ENCODE results near the gene UHRF1. TPM values are rescaled to one million over a fixed set of nuclear protein-coding genes. Genes with fewer than 3 reads are reported as not detected.

The UHRF1 gene
- total RNA-seq: 29.1 TPM

GRCh38 chr19:4909156-4909896 lies at the start of gene UHRF1:
TSS of gene UHRF1 (plus strand) at chr19:4909501. CDS start at chr19:4910886, 1,385 bp downstream.

GRCh38 chr19:4867534-4868285 lies 41.6 kb upstream of the UHRF1 start, which contains the start of gene PLIN3:
TSS of gene PLIN3 (minus strand) at chr19:4867667. CDS start at chr19:4861394, 6,273 bp downstream.

GRCh38 chr19:4902796-4903195 lies 6.5 kb upstream of the UHRF1 start, which contains the start of gene ARRDC5:
TSS of gene ARRDC5 (minus strand) at chr19:4902896. CDS start at chr19:4902825, 71 bp downstream.

GRCh38 chr19:4968462-4969291 lies 59.4 kb downstream of the UHRF1 start, which contains the start of gene KDM4B:
TSS of gene KDM4B (plus strand) at chr19:4969113. CDS start at chr19:5032891, 63,778 bp downstream.

Small RNAs within 50 kb of the gene (small RNA-seq; reads per million reads assigned to genes)
- gene MIR4747 (ENCODE audit: low replicate concordance): not detected

Other genes with a start within 250 kb of the UHRF1 start
- gene MYDGF, start 239.2 kb upstream of the UHRF1 start, total RNA-seq: 57.6 TPM
- 33.9 TPM for gene DPP9, start 185.7 kb upstream of the UHRF1 start, total RNA-seq
- gene FEM1A, start 117.8 kb upstream of the UHRF1 start, total RNA-seq: 26.2 TPM
- 5.0 TPM for gene TICAM1, start 77.8 kb upstream of the UHRF1 start, total RNA-seq
- 69.4 TPM for gene PLIN3, start 41.8 kb upstream of the UHRF1 start, total RNA-seq
- gene ARRDC5, start 6.6 kb upstream of the UHRF1 start, total RNA-seq: 0.41 TPM
- gene KDM4B, start 59.6 kb downstream of the UHRF1 start, total RNA-seq: 46.4 TPM